ENCODE measurements around the gene EFL1.

Gene EFL1

GRCh38 chr15:82150645-82151044 lies 111.9 kb downstream of the EFL1 start:
- no peak for DNase-seq (ENCODE audit: low spot score)

- no peak for DNase-seq (ENCODE audit: low spot score)
Observed at GRCh38 chr15:82146990-82147461, 115.5 kb downstream of the EFL1 start.

GRCh38 chr15:82146576-82146975 lies 116.0 kb downstream of the EFL1 start:
- no peak for DNase-seq (ENCODE audit: low spot score)

GRCh38 chr15:82143390-82144385 lies 118.8 kb downstream of the EFL1 start:
- DNase-seq (ENCODE audit: low spot score) = no peak

GRCh38 chr15:82140886-82141285 lies 121.6 kb downstream of the EFL1 start:
- DNase-seq (ENCODE audit: low spot score) = no peak

- peak; percentile 60 for DNase-seq (ENCODE audit: low spot score)
Observed at GRCh38 chr15:82139823-82140268, 122.7 kb downstream of the EFL1 start.

- no peak for DNase-seq (ENCODE audit: low spot score)
Observed at GRCh38 chr15:82138306-82138705, 124.2 kb downstream of the EFL1 start.

- DNase-seq (ENCODE audit: low spot score) = no peak
Observed at GRCh38 chr15:82137261-82137660, 125.3 kb downstream of the EFL1 start.

GRCh38 chr15:82136120-82136519 lies 126.4 kb downstream of the EFL1 start:
- DNase-seq (ENCODE audit: low spot score) = no peak

GRCh38 chr15:82135638-82136037 lies 126.9 kb downstream of the EFL1 start:
- DNase-seq (ENCODE audit: low spot score) = no peak

GRCh38 chr15:82134461-82134860 lies 128.1 kb downstream of the EFL1 start:
- DNase-seq (ENCODE audit: low spot score) = no peak

GRCh38 chr15:82133251-82133650 lies 129.3 kb downstream of the EFL1 start:
- no peak for DNase-seq (ENCODE audit: low spot score)

- DNase-seq (ENCODE audit: low spot score) = no peak
Observed at GRCh38 chr15:82132742-82133141, 129.8 kb downstream of the EFL1 start.

- no peak for DNase-seq (ENCODE audit: low spot score)
Observed at GRCh38 chr15:82132096-82132495, 130.4 kb downstream of the EFL1 start.

GRCh38 chr15:82130248-82130647 lies 132.3 kb downstream of the EFL1 start:
- DNase-seq (ENCODE audit: low spot score) = no peak

GRCh38 chr15:82129761-82130160 lies 132.8 kb downstream of the EFL1 start:
- DNase-seq (ENCODE audit: low spot score) = no peak

GRCh38 chr15:82129149-82129692 lies 133.3 kb downstream of the EFL1 start:
- DNase-seq (ENCODE audit: low spot score) = no peak

GRCh38 chr15:82128401-82129148 lies 134.0 kb downstream of the EFL1 start:
- DNase-seq (ENCODE audit: low spot score) = no peak

GRCh38 chr15:82127581-82127980 lies 135.0 kb downstream of the EFL1 start:
- no peak for DNase-seq (ENCODE audit: low spot score)

- DNase-seq (ENCODE audit: low spot score) = no peak
Observed at GRCh38 chr15:82126346-82126745, 136.2 kb downstream of the EFL1 start.

GRCh38 chr15:82124331-82125263 lies 137.9 kb downstream of the EFL1 start:
- DNase-seq (ENCODE audit: low spot score) = no peak

Data from NAMALWA (cell line).